Left renal cortex interstitium (tissue), 4 donors: ENCODE data around the gene OSBPL8. TPM values are rescaled to one million over a fixed set of nuclear protein-coding genes. Genes with fewer than 3 reads are reported as not detected.
"Not testable (repeated sequence)": the region's sequence is repeated elsewhere in the genome, so short reads cannot be mapped to it uniquely, and the experiment has no call there.

Source experiments
- DNase-seq, 4 donors: peaks; one replicate each; pipeline ENCODE4 v3.0.0-alpha.2; 2013; ENCODE audit warnings: low read depth in 4 of 4, low spot score in 2 of 4, missing footprints in 1 of 4
- polyA plus RNA-seq, 4 donors: library from polyadenylated mRNA; unstranded; fragments of 120-200 nt; gene quantifications; one replicate each; pipeline ENCODE4 v1.2.1, GENCODE V29; 2013; ENCODE audit not compliant: insufficient read length in 4 of 4

OSBPL8 gene
- polyA plus RNA-seq, 4 donors = 57.6 to 77.4 (median 71.3) TPM

GRCh38 chr12:76532520-76532919, 27.1 kb downstream of the OSBPL8 start:
- no peak for DNase-seq

GRCh38 chr12:76531056-76531455, 28.5 kb downstream of the OSBPL8 start:
- no peak for DNase-seq

- DNase-seq = no peak
Observed at GRCh38 chr12:76530516-76530915, 29.1 kb downstream of the OSBPL8 start.

GRCh38 chr12:76529226-76529918, 30.2 kb downstream of the OSBPL8 start:
- no peak for DNase-seq

GRCh38 chr12:76523408-76523807, 36.2 kb downstream of the OSBPL8 start:
- DNase-seq = no peak

GRCh38 chr12:76520348-76520747, 39.2 kb downstream of the OSBPL8 start:
- DNase-seq = no peak

- no peak for DNase-seq
Observed at GRCh38 chr12:76519538-76519937, 40.0 kb downstream of the OSBPL8 start.

- DNase-seq = no peak
Observed at GRCh38 chr12:76518699-76519098, 40.9 kb downstream of the OSBPL8 start.

GRCh38 chr12:76515271-76515670, 44.3 kb downstream of the OSBPL8 start:
- DNase-seq = no peak

- not testable (repeated sequence) for DNase-seq
Observed at GRCh38 chr12:76511116-76511716, 48.4 kb downstream of the OSBPL8 start.

GRCh38 chr12:76508128-76508980, 51.2 kb downstream of the OSBPL8 start:
- DNase-seq = no peak

- DNase-seq = no peak
Observed at GRCh38 chr12:76506149-76506548, 53.4 kb downstream of the OSBPL8 start.

- no peak for DNase-seq
Observed at GRCh38 chr12:76505050-76505449, 54.5 kb downstream of the OSBPL8 start.

GRCh38 chr12:76504606-76505005, 55.0 kb downstream of the OSBPL8 start:
- DNase-seq = no peak

GRCh38 chr12:76503957-76504356, 55.6 kb downstream of the OSBPL8 start:
- DNase-seq = no peak

- no peak for DNase-seq
Observed at GRCh38 chr12:76501390-76501789, 58.2 kb downstream of the OSBPL8 start.

- not testable (repeated sequence) for DNase-seq
Observed at GRCh38 chr12:76499136-76499535, 60.4 kb downstream of the OSBPL8 start.

GRCh38 chr12:76495556-76495955, 64.0 kb downstream of the OSBPL8 start:
- DNase-seq = no peak

- no peak for DNase-seq
Observed at GRCh38 chr12:76491292-76491691, 68.3 kb downstream of the OSBPL8 start.

- DNase-seq = no peak
Observed at GRCh38 chr12:76490763-76491162, 68.8 kb downstream of the OSBPL8 start.

- no peak for DNase-seq
Observed at GRCh38 chr12:76489737-76490136, 69.8 kb downstream of the OSBPL8 start.

GRCh38 chr12:76486011-76486410, 73.6 kb downstream of the OSBPL8 start:
- no peak for DNase-seq
